ENCODE results near the gene SARDH. TPM values are rescaled to one million over a fixed set of nuclear protein-coding genes. Genes with fewer than 3 reads are reported as not detected.

SARDH gene
- total RNA-seq, 1 donor from 2014 or later, result 6.8 TPM

GRCh38 chr9:133773889-133774655 lies 35.9 kb upstream of the SARDH start:
- no peak for TF ChIP-seq CTCF (conservative IDR thresholded peaks at IDR 0.05)
- DNase-seq (ENCODE audit: extremely low spot score, unreplicated experiment), result no peak
- H3K4me1 Mint-ChIP-seq (ENCODE audit: unreplicated experiment), result no peaks in the 10 kb centered on the region
- H3K9me3 Mint-ChIP-seq, result no peaks in the 10 kb centered on the region
- H3K27ac Mint-ChIP-seq, result no peak overlapping the region
- H3K4me3 Mint-ChIP-seq, result no peak overlapping the region
- H3K27me3 Mint-ChIP-seq, result no peaks in the 10 kb centered on the region
- H3K36me3 Mint-ChIP-seq, result peaks cover 9% of the 10 kb centered on the region

- TF ChIP-seq CTCF (conservative IDR thresholded peaks at IDR 0.05), result no peak
- Mint-ChIP-seq H3K9me3 (no peaks in the 10 kb centered on the region), H3K27ac (no peak overlapping the region), H3K36me3 (peaks cover 18% of the 10 kb centered on the region), H3K27me3 (no peaks in the 10 kb centered on the region), H3K4me1 (ENCODE audit: unreplicated experiment) (no peaks in the 10 kb centered on the region), H3K4me3 (no peak overlapping the region)
- no peak for DNase-seq (ENCODE audit: extremely low spot score, unreplicated experiment)
These were observed 34.4 kb upstream of the SARDH start for GRCh38 chr9:133772581-133772980.

GRCh38 chr9:133771486-133772482 lies 33.6 kb upstream of the SARDH start:
- no peaks in the 10 kb centered on the region for H3K9me3 Mint-ChIP-seq
- H3K27me3 Mint-ChIP-seq, result no peaks in the 10 kb centered on the region
- H3K27ac Mint-ChIP-seq, result no peak overlapping the region
- peaks cover 26% of the 10 kb centered on the region for H3K36me3 Mint-ChIP-seq
- H3K4me1 Mint-ChIP-seq (ENCODE audit: unreplicated experiment), result no peaks in the 10 kb centered on the region
- H3K4me3 Mint-ChIP-seq, result no peak overlapping the region
- peak; percentile 64 for DNase-seq (ENCODE audit: extremely low spot score, unreplicated experiment)
- no peak for TF ChIP-seq CTCF (conservative IDR thresholded peaks at IDR 0.05)

- H3K27me3 Mint-ChIP-seq, result no peaks in the 10 kb centered on the region
- no peaks in the 10 kb centered on the region for H3K4me1 Mint-ChIP-seq (ENCODE audit: unreplicated experiment)
- no peaks in the 10 kb centered on the region for H3K9me3 Mint-ChIP-seq
- DNase-seq (ENCODE audit: extremely low spot score, unreplicated experiment), result peak; percentile 62
- peaks cover 37% of the 10 kb centered on the region for H3K36me3 Mint-ChIP-seq
- no peak overlapping the region for H3K4me3 Mint-ChIP-seq
- no peak for TF ChIP-seq CTCF (conservative IDR thresholded peaks at IDR 0.05)
- no peak overlapping the region for H3K27ac Mint-ChIP-seq
These were observed 32.1 kb upstream of the SARDH start for GRCh38 chr9:133770076-133770777.

GRCh38 chr9:133769511-133770075 lies 31.4 kb upstream of the SARDH start:
- H3K27me3 Mint-ChIP-seq, result no peaks in the 10 kb centered on the region
- no peak for TF ChIP-seq CTCF (conservative IDR thresholded peaks at IDR 0.05)
- peak; percentile 63 for DNase-seq (ENCODE audit: extremely low spot score, unreplicated experiment)
- peaks cover 40% of the 10 kb centered on the region for H3K36me3 Mint-ChIP-seq
- no peak overlapping the region for H3K27ac Mint-ChIP-seq
- H3K4me3 Mint-ChIP-seq, result no peak overlapping the region
- no peaks in the 10 kb centered on the region for H3K4me1 Mint-ChIP-seq (ENCODE audit: unreplicated experiment)
- H3K9me3 Mint-ChIP-seq, result no peaks in the 10 kb centered on the region

All from type B pancreatic cell (in vitro differentiated cells).